Fibroblast of mammary gland (primary cell): ENCODE results near the gene MND1.

ENCODE experiments used
- DNase-seq: peaks from one replicate; pipeline ENCODE4 v3.0.0-alpha.2; 2010; ENCODE audit warnings: low read depth
- H3K4me3 ChIP-seq: 2 replicates; pipeline ENCODE4 v1.5.1; 2011; ENCODE audit warnings: low read depth, mild to moderate bottlenecking, low read length, moderate library complexity; ENCODE audit not compliant: control insufficient read depth
- TF ChIP-seq, protein P1 (sequence below): conservative IDR thresholded peaks from 2 replicates; pipeline ENCODE4 v1.5.1; 2011; ENCODE audit warnings: low read depth, low read length, inconsistent platforms; ENCODE audit not compliant: control insufficient read depth, insufficient read depth

Gene MND1

DNA sequence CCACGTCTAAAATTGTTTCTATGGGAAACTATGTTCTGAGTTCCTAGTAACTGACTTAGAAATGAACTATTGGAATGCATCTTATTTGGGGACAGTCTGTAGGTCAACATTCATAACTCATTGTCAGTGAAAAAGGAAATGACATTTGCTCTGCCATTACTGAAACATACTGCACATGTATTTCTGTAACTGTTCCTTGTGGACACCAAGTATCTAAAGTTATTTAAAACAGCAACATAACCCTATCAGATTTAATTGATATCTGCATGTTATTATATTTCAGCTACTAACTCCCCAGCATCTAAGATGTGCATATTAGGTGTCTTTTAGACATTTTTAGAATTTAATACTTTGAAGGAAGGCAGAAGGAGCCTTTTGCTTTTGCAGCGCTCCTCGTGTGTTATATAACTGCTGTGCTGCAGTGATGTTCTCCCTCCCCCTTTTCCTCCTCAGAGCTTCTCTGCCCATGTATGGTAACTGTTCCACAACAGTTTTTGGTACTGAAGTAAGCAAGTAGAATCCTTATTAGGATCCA, 84.5 kb downstream of the MND1 start:
- TF ChIP-seq, protein P1, sequence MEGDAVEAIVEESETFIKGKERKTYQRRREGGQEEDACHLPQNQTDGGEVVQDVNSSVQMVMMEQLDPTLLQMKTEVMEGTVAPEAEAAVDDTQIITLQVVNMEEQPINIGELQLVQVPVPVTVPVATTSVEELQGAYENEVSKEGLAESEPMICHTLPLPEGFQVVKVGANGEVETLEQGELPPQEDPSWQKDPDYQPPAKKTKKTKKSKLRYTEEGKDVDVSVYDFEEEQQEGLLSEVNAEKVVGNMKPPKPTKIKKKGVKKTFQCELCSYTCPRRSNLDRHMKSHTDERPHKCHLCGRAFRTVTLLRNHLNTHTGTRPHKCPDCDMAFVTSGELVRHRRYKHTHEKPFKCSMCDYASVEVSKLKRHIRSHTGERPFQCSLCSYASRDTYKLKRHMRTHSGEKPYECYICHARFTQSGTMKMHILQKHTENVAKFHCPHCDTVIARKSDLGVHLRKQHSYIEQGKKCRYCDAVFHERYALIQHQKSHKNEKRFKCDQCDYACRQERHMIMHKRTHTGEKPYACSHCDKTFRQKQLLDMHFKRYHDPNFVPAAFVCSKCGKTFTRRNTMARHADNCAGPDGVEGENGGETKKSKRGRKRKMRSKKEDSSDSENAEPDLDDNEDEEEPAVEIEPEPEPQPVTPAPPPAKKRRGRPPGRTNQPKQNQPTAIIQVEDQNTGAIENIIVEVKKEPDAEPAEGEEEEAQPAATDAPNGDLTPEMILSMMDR: no peak
- DNase-seq: no peak
- H3K4me3 ChIP-seq: no peak overlapping the region

DNA sequence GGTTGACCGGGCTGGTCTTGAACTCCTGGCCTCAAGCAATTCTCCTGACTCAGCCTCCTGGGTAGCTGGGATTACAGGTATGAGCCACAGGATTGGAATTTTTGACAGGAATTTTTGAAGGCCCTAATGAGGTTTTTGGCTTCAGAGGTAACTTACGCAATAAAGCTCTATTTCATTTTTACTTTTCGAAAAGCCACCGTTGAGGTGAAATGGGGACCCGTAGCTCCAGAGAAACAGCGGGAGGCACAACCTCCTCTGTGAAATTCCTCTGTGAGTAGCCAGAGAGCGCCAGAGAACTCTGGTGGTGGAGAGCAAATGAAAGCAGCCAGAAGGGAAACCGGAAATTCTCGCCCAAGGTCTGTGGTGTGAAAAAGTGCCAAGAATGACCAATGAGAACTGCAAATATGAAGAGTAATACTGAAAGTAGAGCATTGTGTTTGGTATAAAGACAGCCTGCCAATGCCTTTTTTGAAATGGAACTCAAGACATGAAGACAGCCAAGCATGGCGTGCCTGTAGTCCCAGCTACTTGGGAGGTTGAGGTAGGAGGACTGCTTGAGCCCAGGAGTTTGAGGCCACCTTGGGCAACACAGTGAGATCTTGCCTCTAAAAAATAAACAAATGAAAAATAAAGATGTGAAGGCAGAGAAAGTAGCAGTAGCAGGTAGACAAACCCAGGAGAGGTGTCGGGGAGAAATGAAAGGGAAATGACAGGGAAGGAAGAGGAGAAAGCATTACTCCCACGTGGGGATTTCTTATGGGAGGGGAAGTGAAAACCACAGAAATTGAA, 88.7 kb downstream of the MND1 start:
- no peak overlapping the region for H3K4me3 ChIP-seq
- DNase-seq: peak; percentile 87
- TF ChIP-seq, protein P1: peak; percentile 72

DNA sequence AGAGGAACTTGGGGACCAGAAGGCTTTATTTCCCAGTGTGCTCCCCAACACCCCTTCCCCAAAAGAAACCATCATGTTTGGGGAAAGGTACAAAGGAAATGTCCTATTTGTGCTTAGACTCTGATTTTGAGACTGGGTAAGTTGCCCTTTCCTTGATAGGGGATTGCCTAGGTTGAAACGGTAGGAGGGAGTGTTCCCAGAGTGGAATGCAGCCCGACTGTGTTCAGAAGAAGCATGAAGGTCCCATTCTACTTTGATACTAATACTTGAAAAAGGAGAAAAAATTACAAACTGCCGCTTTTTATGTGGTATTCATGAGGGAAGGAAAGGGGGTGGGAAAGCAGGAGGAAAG, 89.2 kb downstream of the MND1 start:
- DNase-seq: no peak
- TF ChIP-seq, protein P1: no peak
- no peak overlapping the region for H3K4me3 ChIP-seq

DNA sequence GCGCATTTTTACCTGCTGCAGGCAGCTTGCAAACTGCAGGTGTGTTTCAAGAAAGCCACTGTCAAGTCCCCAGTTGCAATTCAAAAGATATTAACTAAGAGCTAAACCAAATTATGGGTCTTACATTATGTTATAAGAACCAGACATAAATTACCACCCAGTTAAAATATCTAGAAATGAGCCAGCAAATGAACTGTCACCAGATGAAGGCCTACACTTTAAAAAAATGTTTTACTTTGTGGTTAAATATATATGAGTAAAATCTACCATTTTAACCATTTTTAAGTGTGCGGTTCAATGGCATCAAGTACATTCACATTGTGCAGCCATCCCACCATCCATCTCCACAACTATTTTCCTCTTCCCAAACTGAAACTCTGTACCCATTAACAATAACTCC, 89.7 kb downstream of the MND1 start:
- no peak overlapping the region for H3K4me3 ChIP-seq
- TF ChIP-seq, protein P1: no peak
- DNase-seq: no peak

DNA sequence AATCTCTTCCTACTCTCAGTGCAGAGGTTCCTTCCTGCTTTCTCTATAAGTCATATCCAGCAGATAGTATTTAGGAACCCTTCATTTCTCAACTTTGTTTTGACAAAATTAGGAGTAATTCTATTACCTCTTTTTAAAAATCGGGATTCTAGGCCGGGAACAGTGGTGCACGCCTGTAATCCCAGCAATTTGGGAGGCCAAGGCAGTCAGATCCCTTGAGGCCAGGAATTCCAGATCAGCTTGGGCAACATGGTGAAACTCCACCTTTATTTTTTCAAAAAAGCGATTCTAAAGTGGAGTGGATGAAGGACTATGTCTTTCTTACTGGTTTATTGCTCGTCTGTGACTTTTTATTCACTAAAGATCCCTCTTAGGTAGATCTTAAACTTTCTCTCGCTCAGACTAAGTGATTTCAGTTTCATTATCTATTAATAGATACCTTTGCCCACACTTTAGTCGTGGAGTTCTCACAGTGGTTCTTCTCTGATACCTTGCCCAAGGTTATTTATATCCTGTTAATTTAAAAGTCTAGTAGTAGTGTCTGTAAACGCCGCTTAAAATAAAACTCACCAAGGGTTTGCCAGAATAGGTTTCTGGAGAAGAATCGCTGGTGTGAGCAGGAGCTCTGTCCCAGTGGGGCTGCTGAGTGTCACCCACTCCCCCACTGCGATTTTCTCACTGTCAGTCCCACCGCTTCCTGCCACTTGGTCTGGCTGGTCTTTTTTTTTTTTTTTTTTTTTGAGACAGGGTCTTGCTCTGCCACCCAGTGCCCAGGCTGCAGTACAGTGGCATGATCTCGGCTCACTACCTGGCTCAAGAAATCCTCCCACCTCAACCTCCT, 94.6 kb downstream of the MND1 start:
- TF ChIP-seq, protein P1: no peak
- no peak for DNase-seq

DNA sequence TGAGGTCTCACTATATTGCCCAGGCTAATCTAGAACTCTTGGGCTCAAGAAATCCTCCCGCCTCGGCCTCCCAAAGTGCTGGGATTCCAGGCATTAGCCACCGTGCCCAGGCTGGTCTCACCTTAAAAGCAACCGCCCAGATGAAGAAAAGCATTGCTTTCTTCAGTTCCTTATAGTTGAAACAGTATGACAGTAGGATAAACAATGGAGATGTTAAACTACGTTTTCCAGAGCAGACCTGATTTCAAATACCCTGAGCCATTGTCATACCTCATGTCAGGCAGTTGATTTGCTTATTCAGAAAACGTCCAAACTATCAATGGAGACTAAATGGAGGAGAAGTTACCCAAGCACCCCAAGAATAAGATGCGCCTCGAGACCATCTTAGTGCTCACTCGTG, 95.3 kb downstream of the MND1 start:
- H3K4me3 ChIP-seq: no peak overlapping the region

More for the DNA sequence above, 94.6 kb downstream of the MND1 start:
- H3K4me3 ChIP-seq: no peak overlapping the region

More for the DNA sequence above, 95.3 kb downstream of the MND1 start:
- no peak for DNase-seq
- TF ChIP-seq, protein P1: no peak
